SK-N-DZ (cell line): ENCODE results near the gene ZBTB16.

ENCODE experiments used
- DNase-seq: peaks from one replicate; pipeline ENCODE4 v3.0.0-alpha.2; 2015; ENCODE audit warnings: low spot score

ZBTB16 gene

DNA sequence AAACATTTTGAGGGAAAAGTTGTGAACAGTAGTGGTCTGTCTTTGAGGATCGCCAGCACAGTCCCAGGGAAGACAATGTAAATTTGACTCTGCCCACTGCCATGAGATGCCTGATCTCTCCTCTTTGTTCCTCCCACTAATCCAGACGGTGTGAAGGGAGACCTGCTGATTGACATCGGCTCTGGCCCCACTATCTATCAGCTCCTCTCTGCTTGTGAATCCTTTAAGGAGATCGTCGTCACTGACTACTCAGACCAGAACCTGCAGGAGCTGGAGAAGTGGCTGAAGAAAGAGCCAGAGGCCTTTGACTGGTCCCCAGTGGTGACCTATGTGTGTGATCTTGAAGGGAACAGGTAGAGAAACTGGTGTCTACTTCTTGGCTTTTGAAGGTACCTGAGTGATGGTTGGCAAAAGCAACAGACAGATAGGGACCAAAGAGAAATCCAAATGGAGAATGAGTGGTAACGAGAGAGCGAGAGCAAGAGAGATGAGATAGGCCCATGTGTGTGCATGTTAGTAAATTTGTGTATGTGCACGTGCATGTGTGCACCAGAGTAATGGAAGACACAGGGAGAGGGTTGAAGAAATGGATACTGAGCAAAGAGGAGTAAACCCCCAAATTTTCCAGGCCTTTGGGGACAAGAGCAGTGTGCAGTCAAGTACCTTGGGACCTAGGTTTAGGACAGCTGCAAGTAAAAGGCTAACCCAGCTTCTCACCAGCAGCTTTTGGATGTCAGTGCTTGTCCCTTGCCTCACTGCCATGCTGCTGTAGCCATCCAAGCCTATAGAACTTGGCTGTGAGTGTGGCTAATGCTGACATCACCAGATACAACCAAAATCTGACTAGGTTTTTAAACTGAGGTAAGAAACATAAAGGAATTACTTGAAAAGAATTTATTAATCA lies 238.5 kb downstream of the ZBTB16 start:
- DNase-seq: no peak

GRCh38 chr11:114298710-114299109 lies 239.2 kb downstream of the ZBTB16 start:
- DNase-seq: no peak
